ENCODE measurements around the gene MAPK1IP1L. TPM values are rescaled to one million over a fixed set of nuclear protein-coding genes. Genes with fewer than 3 reads are reported as not detected.

MAPK1IP1L gene
- total and polyA plus RNA-seq, 2 of the 8 experiments (the other 6 are each of a cell fraction or from before 2014, with no cell fraction given): 111 to 228 TPM

DNA sequence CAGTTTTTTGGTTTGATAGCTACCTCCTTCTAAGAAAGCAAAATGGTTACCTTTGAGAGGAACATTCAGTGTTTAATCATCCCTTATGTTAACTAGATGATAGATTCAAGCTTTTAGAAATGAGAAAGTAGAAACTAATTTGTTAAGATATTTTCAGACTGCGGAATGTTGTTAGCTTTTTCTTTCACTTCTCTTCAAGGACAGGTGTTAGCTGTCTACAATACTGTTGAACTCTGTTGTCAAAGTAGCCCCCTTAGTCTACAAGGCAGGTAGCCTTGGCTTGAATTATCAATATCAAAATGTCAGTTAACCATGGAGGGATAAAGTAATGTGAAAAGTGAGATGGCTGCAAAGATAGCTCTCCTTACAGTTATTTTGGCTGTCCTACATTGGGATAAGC lies 14.8 kb downstream of the MAPK1IP1L start:
- H3K27me3 ChIP-seq (replicated peaks in 1 of 4; ENCODE audit: control insufficient read depth in 3 of 4, extremely low read depth in 1 of 4, insufficient read depth in 3 of 4, low read length in 3 of 4): peaks cover 0 to 1% (median 0%) of the 10 kb centered on the region in 4 experiments; a peak in 1 of 7 replicates
- no peaks in the 10 kb centered on the region for H3K23me2 ChIP-seq (ENCODE audit: low read depth, low read length)
- DNase-seq (ENCODE audit: low read depth in 1 of 2, low spot score in 2 of 2) (no peak), FAIRE-seq (no peak)
- no peaks in the 10 kb centered on the region for H3K4me1 ChIP-seq (replicated peaks in 1 of 4; ENCODE audit: control insufficient read depth in 3 of 4, insufficient read depth in 4 of 4, low read length in 3 of 4)
- no peak overlapping the region for H2AFZ ChIP-seq (ENCODE audit: low read length)
- no peak overlapping the region for H2BK5ac ChIP-seq (ENCODE audit: low read depth, low read length)
- no peak overlapping the region for H2BK15ac ChIP-seq (ENCODE audit: low read length)
- H2BK20ac ChIP-seq (ENCODE audit: low read length): no peak overlapping the region
- no peak overlapping the region for H4K91ac ChIP-seq (replicated peaks; ENCODE audit: insufficient read length, low read length)
- no peak overlapping the region for H3K23ac ChIP-seq (ENCODE audit: insufficient read length)
- H3K9me3 ChIP-seq (ENCODE audit: insufficient read depth in 2 of 2, low read depth in 1 of 2, low read length in 1 of 2): no peaks in the 10 kb centered on the region
- ChIA-PET POLR2A (ENCODE audit: partially characterized antibody) (interaction anchor here (0.6 to 4.5 kb wide), 9 partner anchors 11 to 376 kb away, joined by 3 to 45 read pairs (median 4); partner anchors contain the start of genes MAPK1IP1L, SOCS4 and WDHD1), CTCF (ENCODE audit: partially characterized antibody) (interaction anchor here (0.6 to 2.0 kb wide), 6 partner anchors 11 to 80 kb away, joined by 3 to 6 read pairs (median 3); partner anchors contain the start of gene MAPK1IP1L)
- TF ChIP-seq TAF1 (IDR thresholded peaks at IDR 0.05; ENCODE audit: low read depth, low read length) (no peak), JUND (IDR thresholded peaks at IDR 0.05; ENCODE audit: low read length) (no peak), CEBPB (IDR thresholded peaks at IDR 0.05; ENCODE audit: low read depth, low read length) (no peak), NANOG (IDR thresholded peaks at IDR 0.05; ENCODE audit: insufficient read depth, low read depth, low read length, poor library complexity, severe bottlenecking) (no peak), JUN (IDR thresholded peaks at IDR 0.05; ENCODE audit: low read depth, low read length) (no peak), RXRA (IDR thresholded peaks at IDR 0.05; ENCODE audit: insufficient read depth, low read depth, low read length) (no peak), ZNF274 (IDR thresholded peaks at IDR 0.05; ENCODE audit: borderline replicate concordance, extremely low read depth, low read length) (no peak), SIX5 (IDR thresholded peaks at IDR 0.05; ENCODE audit: low read depth, low read length) (no peak)
- no peak overlapping the region for H4K8ac ChIP-seq (ENCODE audit: extremely low read depth, insufficient read depth, low read length)
- no peak overlapping the region for H3K27ac ChIP-seq (ENCODE audit: low read depth, low read length)
- no peak overlapping the region for H3K4ac ChIP-seq (replicated peaks; ENCODE audit: insufficient read length, low read depth, low read length)
- no peak overlapping the region for H3K14ac ChIP-seq (ENCODE audit: insufficient read length)
- H2BK120ac ChIP-seq (replicated peaks; ENCODE audit: low read depth, low read length): no peak overlapping the region
- H3K56ac ChIP-seq (replicated peaks; ENCODE audit: insufficient read length, low read depth, low read length): no peak overlapping the region
- no peak overlapping the region for H2AK5ac ChIP-seq (ENCODE audit: low read depth, low read length)
- H3K18ac ChIP-seq (ENCODE audit: extremely low read depth, low read length): no peak overlapping the region
- no peak overlapping the region for H3K9ac ChIP-seq (replicated peaks in 1 of 4; ENCODE audit: extremely low read depth in 1 of 4, low read depth in 3 of 4, low read length in 3 of 4)
- H3K4me2 ChIP-seq (ENCODE audit: insufficient read depth in 1 of 2, low read depth in 2 of 2, low read length in 2 of 2): no peak overlapping the region
- no peaks in the 10 kb centered on the region for H3K79me1 ChIP-seq (ENCODE audit: low read depth, low read length)
- peaks cover 0 to 8% of the 10 kb centered on the region in 2 experiments; a peak in 2 of 4 replicates for H3K79me2 ChIP-seq (ENCODE audit: control insufficient read depth in 1 of 2, insufficient read depth in 2 of 2, low read length in 2 of 2)
- 96% methylated on average over 1 of the region's 1 CpG; no CpG with 5 or more reads in 1 of the 2 experiments for WGBS, 2 experiments (ENCODE audit: extremely low coverage in 1 of 2, insufficient coverage in 1 of 2, insufficient read length in 1 of 2, insufficient replicate concordance in 2 of 2, low coverage in 1 of 2, low lambda C conversion rate in 2 of 2, missing lambda C conversion rate in 1 of 2)
- peaks cover 3 to 4% of the 10 kb centered on the region in 2 experiments for H4K20me1 ChIP-seq (replicated peaks in 1 of 2; ENCODE audit: control insufficient read depth in 1 of 2, insufficient read depth in 2 of 2, low read length in 2 of 2)
- H3K36me3 ChIP-seq (ENCODE audit: control insufficient read depth in 2 of 4, insufficient read depth in 4 of 4, low read length in 3 of 4): peaks cover 15 to 41% (median 26%) of the 10 kb centered on the region in 4 experiments
- no peak overlapping the region for H4K5ac ChIP-seq (ENCODE audit: insufficient read length, low read depth, low read length)
- H3K4me3 ChIP-seq (ENCODE audit: extremely low read depth in 1 of 4, insufficient read depth in 2 of 4, low read depth in 3 of 4, low read length in 4 of 4): no peak overlapping the region
- no peak overlapping the region for H2BK12ac ChIP-seq (ENCODE audit: low read depth, low read length)

Data from H1 (cell line).